Measurements from ENCODE around the gene IGFBPL1. TPM values are rescaled to one million over a fixed set of nuclear protein-coding genes. Genes with fewer than 3 reads are reported as not detected.

IGFBPL1 gene
- total and polyA plus RNA-seq, 2 of the 13 experiments (the other 11 are each of a cell fraction or from before 2014, with no cell fraction given) = 0.24 TPM; not detected in 1

DNA sequence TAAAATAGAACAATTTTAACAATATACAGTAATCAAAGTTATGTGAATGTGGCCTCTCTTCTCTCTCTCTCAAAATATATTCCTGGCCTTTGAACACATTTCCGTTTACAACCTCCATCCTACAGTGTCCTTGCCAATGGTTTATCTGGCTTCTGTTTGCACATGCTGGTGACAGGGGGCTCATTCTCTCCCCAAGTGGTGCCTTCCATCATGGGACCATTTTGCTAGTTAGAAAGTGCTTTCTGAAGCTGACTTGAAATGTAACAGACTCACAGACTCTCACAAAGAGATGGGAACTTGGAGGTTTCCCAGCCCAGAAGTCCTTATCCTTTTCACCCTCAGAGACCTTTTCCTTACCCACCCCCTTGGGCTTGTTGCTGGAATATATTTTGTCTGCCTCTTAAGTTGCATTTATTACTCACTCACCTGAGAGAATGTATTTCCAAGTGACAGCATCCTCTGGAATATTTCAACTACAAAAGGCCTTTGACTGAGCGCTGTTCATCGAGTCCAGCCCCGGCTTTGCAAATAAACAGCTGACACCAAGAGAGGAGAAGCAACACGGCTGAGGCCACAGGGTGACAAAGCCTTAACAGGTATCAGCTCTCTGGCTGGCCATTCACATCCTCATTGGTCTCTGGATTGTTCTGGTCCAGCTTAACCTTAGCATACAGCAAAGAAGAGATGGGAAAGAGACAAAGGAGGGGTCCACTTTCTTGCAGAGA, 49.2 kb downstream of the IGFBPL1 start (continued):
- TF ChIP-seq, protein P1, sequence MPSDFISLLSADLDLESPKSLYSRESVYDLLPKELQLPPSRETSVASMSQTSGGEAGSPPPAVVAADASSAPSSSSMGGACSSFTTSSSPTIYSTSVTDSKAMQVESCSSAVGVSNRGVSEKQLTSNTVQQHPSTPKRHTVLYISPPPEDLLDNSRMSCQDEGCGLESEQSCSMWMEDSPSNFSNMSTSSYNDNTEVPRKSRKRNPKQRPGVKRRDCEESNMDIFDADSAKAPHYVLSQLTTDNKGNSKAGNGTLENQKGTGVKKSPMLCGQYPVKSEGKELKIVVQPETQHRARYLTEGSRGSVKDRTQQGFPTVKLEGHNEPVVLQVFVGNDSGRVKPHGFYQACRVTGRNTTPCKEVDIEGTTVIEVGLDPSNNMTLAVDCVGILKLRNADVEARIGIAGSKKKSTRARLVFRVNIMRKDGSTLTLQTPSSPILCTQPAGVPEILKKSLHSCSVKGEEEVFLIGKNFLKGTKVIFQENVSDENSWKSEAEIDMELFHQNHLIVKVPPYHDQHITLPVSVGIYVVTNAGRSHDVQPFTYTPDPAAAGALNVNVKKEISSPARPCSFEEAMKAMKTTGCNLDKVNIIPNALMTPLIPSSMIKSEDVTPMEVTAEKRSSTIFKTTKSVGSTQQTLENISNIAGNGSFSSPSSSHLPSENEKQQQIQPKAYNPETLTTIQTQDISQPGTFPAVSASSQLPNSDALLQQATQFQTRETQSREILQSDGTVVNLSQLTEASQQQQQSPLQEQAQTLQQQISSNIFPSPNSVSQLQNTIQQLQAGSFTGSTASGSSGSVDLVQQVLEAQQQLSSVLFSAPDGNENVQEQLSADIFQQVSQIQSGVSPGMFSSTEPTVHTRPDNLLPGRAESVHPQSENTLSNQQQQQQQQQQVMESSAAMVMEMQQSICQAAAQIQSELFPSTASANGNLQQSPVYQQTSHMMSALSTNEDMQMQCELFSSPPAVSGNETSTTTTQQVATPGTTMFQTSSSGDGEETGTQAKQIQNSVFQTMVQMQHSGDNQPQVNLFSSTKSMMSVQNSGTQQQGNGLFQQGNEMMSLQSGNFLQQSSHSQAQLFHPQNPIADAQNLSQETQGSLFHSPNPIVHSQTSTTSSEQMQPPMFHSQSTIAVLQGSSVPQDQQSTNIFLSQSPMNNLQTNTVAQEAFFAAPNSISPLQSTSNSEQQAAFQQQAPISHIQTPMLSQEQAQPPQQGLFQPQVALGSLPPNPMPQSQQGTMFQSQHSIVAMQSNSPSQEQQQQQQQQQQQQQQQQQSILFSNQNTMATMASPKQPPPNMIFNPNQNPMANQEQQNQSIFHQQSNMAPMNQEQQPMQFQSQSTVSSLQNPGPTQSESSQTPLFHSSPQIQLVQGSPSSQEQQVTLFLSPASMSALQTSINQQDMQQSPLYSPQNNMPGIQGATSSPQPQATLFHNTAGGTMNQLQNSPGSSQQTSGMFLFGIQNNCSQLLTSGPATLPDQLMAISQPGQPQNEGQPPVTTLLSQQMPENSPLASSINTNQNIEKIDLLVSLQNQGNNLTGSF (CRISPR knock-in tag; IDR thresholded peaks at IDR 0.05) = no peak
- TF ChIP-seq ZNF589 (CRISPR knock-in tag; conservative IDR thresholded peaks at IDR 0.05) = no peak
- TF ChIP-seq, protein P2, sequence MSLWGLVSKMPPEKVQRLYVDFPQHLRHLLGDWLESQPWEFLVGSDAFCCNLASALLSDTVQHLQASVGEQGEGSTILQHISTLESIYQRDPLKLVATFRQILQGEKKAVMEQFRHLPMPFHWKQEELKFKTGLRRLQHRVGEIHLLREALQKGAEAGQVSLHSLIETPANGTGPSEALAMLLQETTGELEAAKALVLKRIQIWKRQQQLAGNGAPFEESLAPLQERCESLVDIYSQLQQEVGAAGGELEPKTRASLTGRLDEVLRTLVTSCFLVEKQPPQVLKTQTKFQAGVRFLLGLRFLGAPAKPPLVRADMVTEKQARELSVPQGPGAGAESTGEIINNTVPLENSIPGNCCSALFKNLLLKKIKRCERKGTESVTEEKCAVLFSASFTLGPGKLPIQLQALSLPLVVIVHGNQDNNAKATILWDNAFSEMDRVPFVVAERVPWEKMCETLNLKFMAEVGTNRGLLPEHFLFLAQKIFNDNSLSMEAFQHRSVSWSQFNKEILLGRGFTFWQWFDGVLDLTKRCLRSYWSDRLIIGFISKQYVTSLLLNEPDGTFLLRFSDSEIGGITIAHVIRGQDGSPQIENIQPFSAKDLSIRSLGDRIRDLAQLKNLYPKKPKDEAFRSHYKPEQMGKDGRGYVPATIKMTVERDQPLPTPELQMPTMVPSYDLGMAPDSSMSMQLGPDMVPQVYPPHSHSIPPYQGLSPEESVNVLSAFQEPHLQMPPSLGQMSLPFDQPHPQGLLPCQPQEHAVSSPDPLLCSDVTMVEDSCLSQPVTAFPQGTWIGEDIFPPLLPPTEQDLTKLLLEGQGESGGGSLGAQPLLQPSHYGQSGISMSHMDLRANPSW (CRISPR knock-in tag; IDR thresholded peaks at IDR 0.05; ENCODE audit: borderline replicate concordance) = 0 out of 2 replicates have a peak, but pooled peaks have one; percentile 40
- TF ChIP-seq ZNF546 (CRISPR knock-in tag; conservative IDR thresholded peaks at IDR 0.05) = no peak
- TF ChIP-seq NFRKB (IDR thresholded peaks at IDR 0.05) = no peak
- TF ChIP-seq REPIN1 (CRISPR knock-in tag; IDR thresholded peaks at IDR 0.05; ENCODE audit: borderline replicate concordance, low read depth) = no peak
- TF ChIP-seq POLR2G (IDR thresholded peaks at IDR 0.05; ENCODE audit: low read depth, low read length) = no peak
- TF ChIP-seq JARID2 (CRISPR knock-in tag; IDR thresholded peaks at IDR 0.05; ENCODE audit: insufficient replicate concordance) = no peak
- TF ChIP-seq, protein P3, sequence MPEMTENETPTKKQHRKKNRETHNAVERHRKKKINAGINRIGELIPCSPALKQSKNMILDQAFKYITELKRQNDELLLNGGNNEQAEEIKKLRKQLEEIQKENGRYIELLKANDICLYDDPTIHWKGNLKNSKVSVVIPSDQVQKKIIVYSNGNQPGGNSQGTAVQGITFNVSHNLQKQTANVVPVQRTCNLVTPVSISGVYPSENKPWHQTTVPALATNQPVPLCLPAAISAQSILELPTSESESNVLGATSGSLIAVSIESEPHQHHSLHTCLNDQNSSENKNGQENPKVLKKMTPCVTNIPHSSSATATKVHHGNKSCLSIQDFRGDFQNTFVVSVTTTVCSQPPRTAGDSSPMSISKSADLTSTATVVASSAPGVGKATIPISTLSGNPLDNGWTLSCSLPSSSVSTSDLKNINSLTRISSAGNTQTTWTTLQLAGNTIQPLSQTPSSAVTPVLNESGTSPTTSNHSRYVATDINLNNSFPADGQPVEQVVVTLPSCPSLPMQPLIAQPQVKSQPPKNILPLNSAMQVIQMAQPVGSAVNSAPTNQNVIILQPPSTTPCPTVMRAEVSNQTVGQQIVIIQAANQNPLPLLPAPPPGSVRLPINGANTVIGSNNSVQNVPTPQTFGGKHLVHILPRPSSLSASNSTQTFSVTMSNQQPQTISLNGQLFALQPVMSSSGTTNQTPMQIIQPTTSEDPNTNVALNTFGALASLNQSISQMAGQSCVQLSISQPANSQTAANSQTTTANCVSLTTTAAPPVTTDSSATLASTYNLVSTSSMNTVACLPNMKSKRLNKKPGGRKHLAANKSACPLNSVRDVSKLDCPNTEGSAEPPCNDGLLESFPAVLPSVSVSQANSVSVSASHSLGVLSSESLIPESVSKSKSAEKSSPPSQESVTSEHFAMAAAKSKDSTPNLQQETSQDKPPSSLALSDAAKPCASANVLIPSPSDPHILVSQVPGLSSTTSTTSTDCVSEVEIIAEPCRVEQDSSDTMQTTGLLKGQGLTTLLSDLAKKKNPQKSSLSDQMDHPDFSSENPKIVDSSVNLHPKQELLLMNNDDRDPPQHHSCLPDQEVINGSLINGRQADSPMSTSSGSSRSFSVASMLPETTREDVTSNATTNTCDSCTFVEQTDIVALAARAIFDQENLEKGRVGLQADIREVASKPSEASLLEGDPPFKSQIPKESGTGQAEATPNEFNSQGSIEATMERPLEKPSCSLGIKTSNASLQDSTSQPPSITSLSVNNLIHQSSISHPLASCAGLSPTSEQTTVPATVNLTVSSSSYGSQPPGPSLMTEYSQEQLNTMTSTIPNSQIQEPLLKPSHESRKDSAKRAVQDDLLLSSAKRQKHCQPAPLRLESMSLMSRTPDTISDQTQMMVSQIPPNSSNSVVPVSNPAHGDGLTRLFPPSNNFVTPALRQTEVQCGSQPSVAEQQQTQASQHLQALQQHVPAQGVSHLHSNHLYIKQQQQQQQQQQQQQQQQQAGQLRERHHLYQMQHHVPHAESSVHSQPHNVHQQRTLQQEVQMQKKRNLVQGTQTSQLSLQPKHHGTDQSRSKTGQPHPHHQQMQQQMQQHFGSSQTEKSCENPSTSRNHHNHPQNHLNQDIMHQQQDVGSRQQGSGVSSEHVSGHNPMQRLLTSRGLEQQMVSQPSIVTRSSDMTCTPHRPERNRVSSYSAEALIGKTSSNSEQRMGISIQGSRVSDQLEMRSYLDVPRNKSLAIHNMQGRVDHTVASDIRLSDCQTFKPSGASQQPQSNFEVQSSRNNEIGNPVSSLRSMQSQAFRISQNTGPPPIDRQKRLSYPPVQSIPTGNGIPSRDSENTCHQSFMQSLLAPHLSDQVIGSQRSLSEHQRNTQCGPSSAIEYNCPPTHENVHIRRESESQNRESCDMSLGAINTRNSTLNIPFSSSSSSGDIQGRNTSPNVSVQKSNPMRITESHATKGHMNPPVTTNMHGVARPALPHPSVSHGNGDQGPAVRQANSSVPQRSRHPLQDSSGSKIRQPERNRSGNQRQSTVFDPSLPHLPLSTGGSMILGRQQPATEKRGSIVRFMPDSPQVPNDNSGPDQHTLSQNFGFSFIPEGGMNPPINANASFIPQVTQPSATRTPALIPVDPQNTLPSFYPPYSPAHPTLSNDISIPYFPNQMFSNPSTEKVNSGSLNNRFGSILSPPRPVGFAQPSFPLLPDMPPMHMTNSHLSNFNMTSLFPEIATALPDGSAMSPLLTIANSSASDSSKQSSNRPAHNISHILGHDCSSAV (CRISPR knock-in tag; IDR thresholded peaks at IDR 0.05; ENCODE audit: borderline replicate concordance) = no peak
- TF ChIP-seq HOXA5 (CRISPR knock-in tag; IDR thresholded peaks at IDR 0.05) = no peak
- no peak for TF ChIP-seq ZSCAN9 (CRISPR knock-in tag; IDR thresholded peaks at IDR 0.05; ENCODE audit: borderline replicate concordance)
- TF ChIP-seq MZF1 (CRISPR knock-in tag; IDR thresholded peaks at IDR 0.05; ENCODE audit: borderline replicate concordance) = no peak
- no peak for TF ChIP-seq ADNP (CRISPR knock-in tag; IDR thresholded peaks at IDR 0.05)

Data from HepG2 (cell line).